HEK293 (cell line): ENCODE results near the gene PDE4D.
A peak's percentile ranks its signal among the peaks of the same experiment; 100 is the strongest.

ENCODE experiments used
- CTCF ChIA-PET: fragments of 350-600 bp; formaldehyde crosslinking; extraction: SDS; loops from one replicate; lab custom pipeline; 2021; ENCODE audit warnings: antibody characterized with exemption; lab: Yijun Ruan, JAX
- POLR2A ChIA-PET: fragments of 300-600 bp; formaldehyde crosslinking; extraction: SDS; loops from one replicate; lab custom pipeline; 2020; ENCODE audit warnings: antibody characterized with exemption, inconsistent platforms; lab: Yijun Ruan, JAX
- H3K27ac ChIP-seq: fragments of 200-500 bp; sonication (Bioruptor generic); 2 replicates; pipeline ENCODE4 v1.5.1; 2014; ENCODE audit warnings: low read depth, low read length, control low read depth, inconsistent platforms; ENCODE audit errors: extremely low read depth
- H3K36me3 ChIP-seq, 2 experiments: fragments of 200-500 bp in 1 of 2; sonication (Bioruptor generic) in 1 of 2; 1 replicate in 1 of 2; 2 replicates in 1 of 2; pipeline ENCODE4 v1.5.1; 2014 to 2017; ENCODE audit warnings: inconsistent platforms in 2 of 2, low read length in 2 of 2; ENCODE audit not compliant: control insufficient read depth in 2 of 2, insufficient read depth in 1 of 2
- H3K4me1 ChIP-seq: fragments of 200-500 bp; sonication (Bioruptor generic); 2 replicates; pipeline ENCODE4 v1.5.1; 2014; ENCODE audit warnings: mild to moderate bottlenecking, low read length, inconsistent platforms; ENCODE audit not compliant: control insufficient read depth, insufficient read depth
- H3K4me3 ChIP-seq: 2 replicates; pipeline ENCODE4 v1.5.1; 2011; ENCODE audit warnings: low read depth, mild to moderate bottlenecking, control low read depth, low read length, moderate library complexity
- H3K9me3 ChIP-seq: fragments of 200-500 bp; sonication (Bioruptor generic); 2 replicates; pipeline ENCODE4 v1.5.1; 2014; ENCODE audit warnings: low read depth, low read length, inconsistent platforms; ENCODE audit not compliant: control insufficient read depth, insufficient read depth
- EGR2 ChIP-seq: fragments of 450-650 bp; formaldehyde crosslinking; IDR thresholded peaks from 2 replicates; pipeline ENCODE4 v1.5.1; 2016; ENCODE audit warnings: low read depth, missing biosample characterization, missing genetic modification characterization
- FEZF1 ChIP-seq: fragments of 450-650 bp; formaldehyde crosslinking; IDR thresholded peaks from 2 replicates; pipeline ENCODE4 v1.5.1; 2016; ENCODE audit warnings: missing biosample characterization, missing genetic modification characterization
- KLF1 ChIP-seq: fragments of 450-650 bp; formaldehyde crosslinking; IDR thresholded peaks from 2 replicates; pipeline ENCODE4 v1.5.1; 2016; ENCODE audit warnings: missing biosample characterization, missing genetic modification characterization
- PATZ1 ChIP-seq: fragments of 450-650 bp; formaldehyde crosslinking; IDR thresholded peaks from 2 replicates; pipeline ENCODE4 v1.5.1; 2016; ENCODE audit warnings: missing biosample characterization, missing genetic modification characterization
- PRDM1 ChIP-seq: fragments of 450-650 bp; formaldehyde crosslinking; IDR thresholded peaks from 2 replicates; pipeline ENCODE4; 2016; ENCODE audit warnings: missing biosample characterization, missing genetic modification characterization
- SCRT2 ChIP-seq: fragments of 450-650 bp; formaldehyde crosslinking; IDR thresholded peaks from 2 replicates; pipeline ENCODE4 v1.5.1; 2016; ENCODE audit warnings: missing biosample characterization, missing genetic modification characterization
- ZBTB11 ChIP-seq: fragments of 450-650 bp; formaldehyde crosslinking; conservative IDR thresholded peaks from 2 replicates; pipeline ENCODE4 v1.5.1; 2016; ENCODE audit warnings: low read depth, missing biosample characterization, missing genetic modification characterization
- ZBTB20 ChIP-seq: fragments of 450-650 bp; formaldehyde crosslinking; IDR thresholded peaks from 2 replicates; pipeline ENCODE4 v1.5.1; 2016; ENCODE audit warnings: missing biosample characterization, missing genetic modification characterization
- ZBTB21 ChIP-seq: fragments of 450-650 bp; formaldehyde crosslinking; IDR thresholded peaks from 2 replicates; pipeline ENCODE4 v1.5.1; 2017; ENCODE audit warnings: missing biosample characterization, missing genetic modification characterization
- ZNF211 ChIP-seq: fragments of 450-650 bp; formaldehyde crosslinking; IDR thresholded peaks from 2 replicates; pipeline ENCODE4 v1.5.1; 2016; ENCODE audit warnings: low read depth, missing biosample characterization, missing genetic modification characterization
- ZNF24 ChIP-seq: fragments of 450-650 bp; formaldehyde crosslinking; IDR thresholded peaks from 2 replicates; pipeline ENCODE4 v1.5.1; 2016; ENCODE audit warnings: missing biosample characterization, missing genetic modification characterization
- ZNF366 ChIP-seq: fragments of 450-650 bp; formaldehyde crosslinking; conservative IDR thresholded peaks from 2 replicates; pipeline ENCODE4 v1.5.1; 2016; ENCODE audit warnings: missing biosample characterization, missing genetic modification characterization
- ZNF433 ChIP-seq: fragments of 450-650 bp; formaldehyde crosslinking; IDR thresholded peaks from 2 replicates; pipeline ENCODE4 v1.5.1; 2016; ENCODE audit warnings: missing biosample characterization, missing genetic modification characterization, low read depth
- ZNF473 ChIP-seq: fragments of 450-650 bp; formaldehyde crosslinking; IDR thresholded peaks from 2 replicates; pipeline ENCODE4 v1.5.1; 2017; ENCODE audit warnings: missing biosample characterization, missing genetic modification characterization
- ZNF596 ChIP-seq: fragments of 450-650 bp; IDR thresholded peaks from 2 replicates; pipeline ENCODE4 v1.5.0; 2018; ENCODE audit warnings: missing biosample characterization, mild to moderate bottlenecking, missing genetic modification characterization, moderate library complexity
- ZNF791 ChIP-seq: fragments of 450-650 bp; formaldehyde crosslinking; IDR thresholded peaks from 2 replicates; pipeline ENCODE4 v1.5.1; 2016; ENCODE audit warnings: missing biosample characterization, missing genetic modification characterization
- ZNF843 ChIP-seq: fragments of 450-650 bp; formaldehyde crosslinking; IDR thresholded peaks from 2 replicates; pipeline ENCODE4 v1.5.1; 2016; ENCODE audit warnings: missing biosample characterization, missing genetic modification characterization
- ZSCAN23 ChIP-seq: fragments of 450-650 bp; formaldehyde crosslinking; IDR thresholded peaks from 2 replicates; pipeline ENCODE4 v1.5.1; 2016; ENCODE audit warnings: missing biosample characterization, missing genetic modification characterization
- TF ChIP-seq, protein P1 (sequence below): fragments of 450-650 bp; formaldehyde crosslinking; IDR thresholded peaks from 2 replicates; pipeline ENCODE4 v1.5.1; 2016; ENCODE audit warnings: missing biosample characterization, missing genetic modification characterization

Gene PDE4D

DNA sequence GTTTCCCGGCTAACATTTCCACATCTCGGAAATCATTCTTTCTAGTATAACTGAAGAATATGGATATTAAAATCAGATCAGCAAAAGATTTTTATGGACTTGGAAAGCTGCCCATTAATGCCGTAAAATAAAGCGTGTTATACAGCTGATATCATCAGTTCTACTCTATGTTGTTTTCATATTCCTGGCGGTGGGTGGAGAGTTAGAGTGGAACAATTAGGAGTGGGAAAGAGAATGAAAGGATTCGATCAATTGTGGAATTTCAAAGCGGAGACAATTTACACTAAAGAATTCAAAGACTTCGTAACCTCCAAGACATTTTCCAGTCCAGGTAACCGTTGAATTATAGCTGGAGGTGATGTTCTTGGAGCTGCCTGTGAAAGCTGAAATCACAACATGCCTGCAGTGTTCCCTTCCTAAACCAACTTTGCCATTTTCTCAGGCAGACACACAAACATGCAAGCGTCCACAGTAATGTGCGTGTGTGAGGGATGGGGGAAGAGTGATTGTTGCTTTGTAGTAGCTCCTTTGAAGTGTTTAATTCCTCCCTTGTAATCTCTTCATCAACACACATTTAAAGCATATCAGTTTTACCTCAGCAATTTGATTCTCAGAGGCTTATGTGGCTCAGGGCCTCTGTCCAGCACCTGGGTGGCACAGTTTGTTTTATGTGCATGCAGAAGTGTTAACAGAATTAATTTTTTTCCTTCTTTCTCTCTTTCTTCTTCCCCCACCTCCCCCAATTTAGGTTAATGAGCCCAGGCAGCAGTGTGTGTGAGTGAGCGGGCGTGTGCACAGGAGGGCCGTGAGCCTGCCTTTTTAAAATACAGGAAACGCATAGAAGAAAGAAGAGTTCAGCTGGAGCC, 766.6 kb downstream of the PDE4D start (continued):
- no peak for TF ChIP-seq ZNF473 (tag by site-specific recombination)

DNA sequence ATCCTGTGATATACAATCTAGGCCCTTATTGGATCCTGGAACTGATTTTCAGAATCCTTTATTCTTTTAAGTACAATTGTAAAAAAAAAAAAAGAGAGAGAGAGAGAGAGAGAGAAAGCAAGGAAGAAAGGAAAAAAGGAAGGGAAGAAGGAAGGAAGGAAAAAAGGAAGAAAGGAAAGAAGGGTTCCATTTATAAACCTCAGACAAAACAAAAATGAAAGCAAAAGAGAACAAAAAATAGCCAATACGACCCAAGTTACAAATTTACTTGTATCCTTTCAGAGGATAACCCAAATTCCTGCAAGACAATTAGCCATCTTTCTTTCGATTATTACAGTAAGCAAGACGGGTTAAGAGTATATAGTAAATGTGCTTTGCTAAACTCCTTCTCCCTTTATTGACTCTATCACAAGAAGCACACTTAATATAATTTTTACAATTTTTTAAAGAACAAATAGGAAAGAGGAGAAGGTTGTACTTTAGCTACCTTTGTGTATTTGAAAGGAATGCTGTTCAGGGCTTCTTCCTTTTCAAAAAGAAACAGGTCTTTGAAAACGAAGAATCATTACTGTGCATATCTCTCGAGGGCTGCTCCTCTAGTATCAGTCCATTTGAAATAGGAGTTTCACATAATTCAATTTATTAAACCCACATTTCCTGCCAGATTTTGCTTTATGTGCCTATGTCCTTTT, 767.4 kb downstream of the PDE4D start:
- Histone ChIP-seq H3K4me1 (peaks cover 36% of the 10 kb centered on the region), H3K27ac (no peak overlapping the region), H3K36me3 (no peaks in the 10 kb centered on the region), H3K4me3 (no peak overlapping the region), H3K9me3 (no peaks in the 10 kb centered on the region)
- TF ChIP-seq PRDM1 (tag by site-specific recombination), result peak; percentile 72
- no peak for TF ChIP-seq FEZF1 (tag by site-specific recombination)
- TF ChIP-seq ZNF596 (tag by site-specific recombination), result peak; percentile 45; the same call in 1 of the 2 replicates
- no peak for TF ChIP-seq SCRT2
- TF ChIP-seq ZNF366 (tag by site-specific recombination), result peak; percentile 83
- no peak for TF ChIP-seq ZBTB11 (tag by site-specific recombination)
- TF ChIP-seq ZNF843, result no peak
- no peak for TF ChIP-seq EGR2 (tag by site-specific recombination)
- TF ChIP-seq ZSCAN23, result no peak
- ChIA-PET POLR2A (no interaction called here), CTCF (interaction anchor here (0.6 kb wide), 1 partner anchor 56 kb away, joined by 3 read pairs; no protein-coding TSS in a partner anchor)

- Histone ChIP-seq H3K36me3 (no peaks in the 10 kb centered on the region), H3K4me1 (peaks cover 36% of the 10 kb centered on the region), H3K4me3 (no peak overlapping the region), H3K27ac (peak overlapping the region; percentile 34), H3K9me3 (no peaks in the 10 kb centered on the region)
- ChIA-PET CTCF (interaction anchor here (0.6 to 0.7 kb wide), 2 partner anchors 22 to 676 kb away, joined by 3 to 4 read pairs; no protein-coding TSS in a partner anchor), POLR2A (no interaction called here)
- TF ChIP-seq ZNF433 (no peak), ZNF791 (tag by site-specific recombination) (no peak), ZBTB11 (tag by site-specific recombination) (no peak), ZNF24 (peak; percentile 24; the same call in 1 of the 2 replicates), ZNF211 (tag by site-specific recombination) (no peak), ZNF366 (tag by site-specific recombination) (0 out of 2 replicates have a peak, but pooled peaks have one; percentile 21), KLF1 (tag by site-specific recombination) (no peak), ZBTB20 (no peak), ZBTB21 (tag by site-specific recombination) (no peak), PATZ1 (no peak; the same call in none of the 2 replicates)
- TF ChIP-seq, protein P1, sequence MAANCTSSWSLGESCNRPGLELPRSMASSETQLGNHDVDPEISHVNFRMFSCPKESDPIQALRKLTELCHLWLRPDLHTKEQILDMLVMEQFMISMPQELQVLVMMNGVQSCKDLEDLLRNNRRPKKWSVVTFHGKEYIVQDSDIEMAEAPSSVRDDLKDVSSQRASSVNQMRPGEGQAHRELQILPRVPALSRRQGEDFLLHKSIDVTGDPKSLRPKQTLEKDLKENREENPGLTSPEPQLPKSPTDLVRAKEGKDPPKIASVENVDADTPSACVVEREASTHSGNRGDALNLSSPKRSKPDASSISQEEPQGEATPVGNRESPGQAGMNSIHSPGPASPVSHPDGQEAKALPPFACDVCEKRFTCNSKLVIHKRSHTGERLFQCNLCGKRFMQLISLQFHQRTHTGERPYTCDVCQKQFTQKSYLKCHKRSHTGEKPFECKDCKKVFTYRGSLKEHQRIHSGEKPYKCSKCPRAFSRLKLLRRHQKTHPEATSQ, result no peak
These were observed 768.2 kb downstream of the PDE4D start for GRCh38 chr5:59125011-59125961.
